Measurements from ENCODE around the gene VPS26C.
"Not testable (repeated sequence)": the region's sequence is repeated elsewhere in the genome, so short reads cannot be mapped to it uniquely, and the experiment has no call there.

Gene VPS26C

DNA sequence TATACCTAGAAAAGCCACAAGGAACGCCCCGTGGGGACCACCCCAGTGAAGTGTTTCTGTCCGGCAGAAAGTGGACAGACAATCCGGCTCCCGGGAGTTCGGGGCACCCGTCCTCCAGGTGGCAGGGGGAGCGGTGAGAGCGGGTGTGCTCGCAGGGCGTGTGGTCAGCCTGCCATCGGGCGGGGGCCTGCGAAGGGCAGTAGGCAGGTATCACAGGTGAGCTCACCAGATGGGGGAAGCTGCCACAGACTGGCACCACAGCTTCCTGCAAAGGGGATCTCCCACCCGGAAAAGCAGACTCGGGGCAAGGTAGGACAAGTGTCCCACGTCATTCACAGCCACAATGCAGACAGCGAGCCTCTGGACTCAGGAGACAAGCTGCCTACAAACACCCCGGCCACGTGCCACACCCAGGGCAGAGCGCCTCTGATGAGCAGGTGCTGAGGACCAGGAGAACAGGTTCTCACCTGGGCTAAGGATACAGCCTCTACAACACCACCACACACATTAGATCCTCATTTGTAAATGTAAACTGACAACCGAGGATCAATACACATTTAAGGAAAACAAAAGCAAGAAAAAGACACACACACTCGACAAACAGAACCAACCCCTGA, 36.4 kb downstream of the VPS26C start:
- DNase-seq (ENCODE audit: low spot score): no peak

DNA sequence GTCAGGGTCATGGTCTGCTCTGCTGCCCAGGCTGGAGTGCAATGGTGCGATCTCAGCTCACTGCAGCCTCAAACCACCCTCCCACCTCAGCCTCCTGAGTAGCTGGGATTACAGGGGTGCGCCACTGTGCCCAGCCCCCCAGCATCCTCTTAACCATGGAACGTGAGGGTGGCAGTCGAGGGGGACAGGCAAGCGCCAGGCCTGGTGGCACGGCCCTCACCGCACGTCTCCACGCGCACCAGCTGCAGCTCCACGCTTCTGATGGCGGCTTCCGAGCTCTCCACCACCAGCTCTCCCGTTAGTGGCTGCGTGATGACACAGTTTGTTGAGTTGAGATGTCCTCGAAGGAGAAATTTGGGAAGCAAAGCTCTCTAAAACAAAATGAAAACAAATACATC, 39.1 kb downstream of the VPS26C start:
- no peak for DNase-seq (ENCODE audit: low spot score)

DNA sequence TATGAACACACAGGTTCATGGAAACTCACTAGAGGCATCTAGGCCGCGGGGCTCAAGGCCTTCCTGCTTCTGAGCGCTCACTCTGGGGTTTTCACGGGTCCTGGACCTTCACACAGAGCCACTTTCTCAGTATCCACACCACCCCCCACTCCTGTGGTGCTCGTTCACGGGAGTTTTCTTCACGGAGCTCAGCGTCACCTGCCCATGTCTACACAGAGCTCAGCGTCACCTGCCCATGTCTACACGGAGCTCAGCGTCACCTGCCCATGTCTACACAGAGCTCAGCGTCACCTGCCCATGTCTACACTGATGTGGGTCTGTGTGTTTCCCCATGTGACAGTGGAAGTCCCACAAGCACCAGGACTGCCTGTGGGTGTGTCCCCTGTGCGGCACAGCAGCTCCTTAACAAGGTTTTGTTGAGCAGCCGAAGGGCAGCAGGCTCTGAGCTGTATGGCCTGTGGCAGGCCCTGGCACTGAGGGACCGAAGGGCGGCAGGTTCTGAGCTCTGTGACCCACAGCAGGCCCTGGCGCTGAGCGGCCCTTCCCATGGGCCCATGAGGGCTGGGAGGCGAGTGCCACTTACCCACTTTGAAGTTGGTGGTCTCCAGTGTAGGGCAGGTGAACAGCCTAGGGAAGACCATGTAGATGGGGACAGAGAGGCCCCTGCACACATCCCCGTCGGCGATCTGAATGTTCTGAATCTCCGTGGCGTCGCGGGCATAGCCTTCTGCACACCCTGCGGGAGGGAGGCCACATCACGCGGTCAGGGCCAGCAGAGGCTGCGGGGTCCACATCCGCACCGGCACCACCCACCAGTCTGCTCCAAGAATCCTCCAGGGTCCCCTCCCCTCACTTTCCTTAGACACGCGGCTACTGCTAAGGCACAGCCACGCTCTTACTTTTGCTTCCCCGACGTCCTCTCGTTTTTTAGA, 39.8 kb downstream of the VPS26C start:
- DNase-seq (ENCODE audit: low spot score): no peak

GRCh38 chr21:37226041-37226920, 40.9 kb downstream of the VPS26C start:
- no peak for DNase-seq (ENCODE audit: low spot score)

DNA sequence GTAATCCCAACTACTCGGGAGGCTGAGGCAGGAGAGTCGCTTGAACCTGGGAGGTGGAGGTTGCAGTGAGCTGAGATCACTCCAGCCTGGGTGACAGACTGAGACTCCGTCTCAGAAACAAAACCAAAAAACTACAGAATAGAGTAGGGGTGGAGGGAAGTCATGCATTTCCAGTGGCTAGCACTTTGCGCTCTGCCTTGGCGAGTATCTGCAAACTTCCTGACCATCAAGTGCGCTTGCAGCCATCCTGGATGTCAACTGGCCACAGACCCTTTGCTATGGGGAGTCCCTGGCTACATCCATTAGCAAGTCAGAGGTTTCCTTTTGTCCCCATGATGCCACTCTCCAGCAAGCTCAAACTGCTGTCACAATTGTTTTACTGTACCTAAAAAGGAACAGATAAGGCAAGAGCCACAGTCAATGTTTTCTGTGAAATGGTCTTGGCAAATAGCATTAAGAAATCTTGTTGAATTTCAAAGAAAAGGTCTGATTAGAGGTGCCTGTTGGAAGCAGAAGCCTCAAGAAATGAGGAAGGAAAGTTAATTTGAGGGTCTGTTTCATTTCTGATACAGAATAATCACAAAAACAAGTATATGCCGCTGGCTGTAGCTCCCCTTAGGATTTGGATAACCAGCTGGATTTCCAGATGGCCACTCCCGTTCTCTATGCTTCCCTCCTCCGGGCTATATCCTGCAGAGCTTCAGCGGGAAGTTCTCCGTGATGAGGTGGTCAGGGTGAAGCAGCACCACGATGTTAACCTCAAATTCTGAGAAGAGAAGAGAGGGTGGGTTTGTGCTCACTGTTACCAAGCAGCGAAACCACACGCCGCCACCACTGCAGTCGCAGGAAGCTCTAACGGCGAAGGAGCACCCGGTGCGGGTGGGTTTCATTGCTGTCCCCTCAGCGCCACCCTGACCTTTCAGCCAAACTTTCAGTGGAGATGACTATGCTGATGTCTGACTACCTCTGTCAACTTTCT, 42.0 kb downstream of the VPS26C start:
- DNase-seq (ENCODE audit: low spot score): no peak

GRCh38 chr21:37223804-37224345, 43.3 kb downstream of the VPS26C start:
- no peak for DNase-seq (ENCODE audit: low spot score)

- DNase-seq (ENCODE audit: low spot score): not testable (repeated sequence)
Observed at GRCh38 chr21:37222248-37222647, 44.9 kb downstream of the VPS26C start.

DNA sequence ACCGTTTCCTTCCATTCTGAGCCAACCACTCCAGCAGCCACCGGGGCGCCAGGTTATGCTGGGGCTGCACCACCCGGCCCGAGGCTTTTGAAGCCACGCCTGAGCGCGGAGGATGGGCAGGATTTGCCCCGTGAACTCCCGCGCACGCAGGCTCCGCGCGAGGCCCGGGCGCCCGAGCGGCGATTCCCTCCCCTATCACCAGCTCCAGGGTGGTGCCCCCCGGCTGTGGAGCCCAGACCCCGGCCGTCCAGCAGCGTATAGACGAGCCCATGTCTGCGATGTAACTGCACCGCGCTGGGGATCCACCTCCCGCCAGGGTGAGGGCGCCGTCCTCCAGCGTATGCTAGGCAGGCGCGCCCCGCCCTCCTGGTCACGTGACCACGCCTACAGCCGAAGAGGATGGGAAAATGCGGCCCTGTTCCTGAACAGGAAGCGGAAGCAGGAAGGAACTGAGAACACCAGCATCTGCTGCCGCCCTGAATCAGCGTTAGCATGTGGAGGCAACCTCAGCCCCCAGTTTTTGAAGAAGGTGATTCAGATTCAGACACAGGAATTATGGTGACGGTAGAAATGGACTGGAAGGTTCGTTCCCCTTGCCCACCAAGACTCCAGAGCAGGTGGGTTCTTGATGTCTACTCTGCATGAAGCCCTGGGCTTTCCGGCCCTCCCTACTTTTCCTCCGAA, 46.0 kb downstream of the VPS26C start:
- peak; percentile 75 for DNase-seq (ENCODE audit: low spot score)

- peak; percentile 38 for DNase-seq (ENCODE audit: low spot score)
Observed at GRCh38 chr21:37220433-37220980, 46.6 kb downstream of the VPS26C start.

DNA sequence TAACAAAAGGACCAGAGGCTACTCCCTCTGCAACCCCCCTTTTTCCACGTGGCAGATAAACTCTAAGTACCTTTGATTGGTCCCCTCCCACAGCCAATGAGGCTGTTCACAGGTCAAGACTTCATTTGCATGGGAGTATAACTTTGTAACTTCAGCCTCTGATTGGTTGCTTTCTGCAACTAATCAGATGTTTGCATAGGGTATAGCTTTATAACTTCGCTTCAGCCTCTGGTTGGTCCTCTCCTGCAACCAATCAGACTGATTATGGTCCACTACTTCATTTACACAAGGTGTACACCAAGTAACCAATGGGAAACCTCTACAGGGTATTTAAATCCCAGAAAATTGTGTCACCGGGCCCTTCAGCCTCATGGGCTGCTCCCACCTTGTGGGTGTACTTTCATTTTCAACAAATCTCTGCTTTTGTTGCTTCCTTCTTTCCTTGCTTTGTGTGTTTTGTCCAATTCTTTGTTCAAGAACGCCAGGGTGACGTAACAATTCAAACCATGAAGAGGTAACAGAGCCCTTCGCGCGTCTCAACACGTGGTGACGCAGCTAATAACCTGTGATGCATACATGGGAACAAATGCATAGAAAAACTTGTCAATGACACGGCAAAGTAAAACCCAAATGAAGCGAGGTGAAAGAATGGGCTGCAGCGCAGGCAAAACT, 47.2 kb downstream of the VPS26C start:
- no peak for DNase-seq (ENCODE audit: low spot score)

GRCh38 chr21:37214952-37215351, 52.2 kb downstream of the VPS26C start:
- no peak for DNase-seq (ENCODE audit: low spot score)

GRCh38 chr21:37210799-37211198, 56.3 kb downstream of the VPS26C start:
- DNase-seq (ENCODE audit: low spot score): no peak

DNA sequence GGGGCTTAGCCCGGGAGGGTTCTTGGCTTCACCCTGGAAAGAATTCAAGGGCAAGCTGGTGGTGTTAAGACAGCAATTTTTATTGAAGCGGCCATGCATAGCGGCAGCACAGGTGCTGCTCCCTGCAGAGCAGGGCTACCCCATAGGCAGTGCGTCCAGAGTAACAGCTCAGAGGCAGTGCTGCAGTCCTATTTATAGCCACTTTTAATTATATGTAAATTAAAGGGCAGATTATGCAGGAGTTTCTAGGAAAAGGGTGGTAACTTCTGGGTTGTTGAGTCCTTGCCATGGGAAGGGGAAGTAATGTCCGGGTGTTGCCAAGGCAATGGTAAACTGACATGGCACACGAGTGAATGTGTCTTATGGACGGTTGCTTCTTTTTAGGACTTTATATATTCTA, 57.0 kb downstream of the VPS26C start:
- DNase-seq (ENCODE audit: low spot score): no peak

DNA sequence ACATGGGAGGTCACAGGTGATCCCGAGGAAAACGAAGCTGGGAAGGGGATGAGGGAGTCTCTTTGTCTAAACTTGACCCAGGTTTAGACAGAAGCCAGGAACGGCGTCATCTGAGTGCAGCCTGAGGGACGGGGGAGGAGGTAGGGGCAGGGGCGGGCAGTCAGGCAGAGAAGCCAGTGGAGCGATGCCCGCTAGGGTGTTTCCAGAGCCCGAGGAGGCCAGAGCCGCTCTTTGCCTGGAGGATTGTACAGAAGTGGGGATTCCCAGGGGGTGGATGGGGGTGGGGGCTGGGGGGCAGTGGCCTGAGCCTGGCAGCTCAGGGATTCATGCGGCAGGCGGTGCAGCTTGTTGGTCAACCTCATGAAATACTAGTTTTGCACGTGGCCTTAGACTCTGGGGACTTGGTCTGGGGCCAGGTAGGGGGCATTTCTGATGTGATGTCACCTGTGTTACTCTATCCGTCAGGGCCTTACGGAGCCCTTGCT, 58.4 kb downstream of the VPS26C start:
- DNase-seq (ENCODE audit: low spot score): peak; percentile 48

GRCh38 chr21:37208056-37208721, 58.9 kb downstream of the VPS26C start:
- DNase-seq (ENCODE audit: low spot score): no peak

DNA sequence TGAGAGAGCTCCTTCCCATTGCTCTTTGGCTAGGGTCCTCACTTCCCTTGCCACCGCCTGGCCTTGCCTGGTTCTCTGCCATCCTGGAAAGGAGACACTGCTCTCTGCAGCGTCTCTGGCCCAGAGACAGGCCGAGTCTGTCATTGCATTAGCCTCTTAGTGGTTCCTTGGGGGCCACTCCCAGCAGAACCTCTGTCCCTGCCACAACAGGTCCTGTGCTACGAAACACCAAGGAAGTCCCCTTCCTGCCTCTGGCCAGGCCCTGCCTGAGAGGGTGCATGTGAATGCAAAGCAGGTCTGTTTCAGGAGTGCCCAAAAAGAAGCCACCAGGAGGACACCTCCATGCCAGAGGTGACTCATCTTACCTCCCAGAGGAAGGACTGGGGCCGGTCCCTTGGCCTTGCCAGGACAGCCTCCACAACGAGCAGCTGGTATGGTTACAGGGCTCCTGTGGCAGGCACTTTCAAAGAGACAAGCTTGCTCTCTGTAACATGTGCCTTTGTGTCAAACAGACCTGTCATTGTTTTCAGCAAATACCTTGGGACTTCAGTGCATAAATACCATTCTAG, 59.6 kb downstream of the VPS26C start:
- no peak for DNase-seq (ENCODE audit: low spot score)

- DNase-seq (ENCODE audit: low spot score): no peak
Observed at GRCh38 chr21:37206496-37206895, 60.6 kb downstream of the VPS26C start.

- DNase-seq (ENCODE audit: low spot score): no peak
Observed at GRCh38 chr21:37204580-37204979, 62.6 kb downstream of the VPS26C start.
